Ovary (tissue), 3 donors: ENCODE measurements around the gene ARMC2.

Experiments
- EP300 ChIP-seq: sonication (generic); formaldehyde crosslinking; IDR thresholded peaks from one replicate; pipeline ENCODE4 v1.6.1; 2017; ENCODE audit warnings: antibody characterized with exemption
- POLR2A ChIP-seq: fragments of 450-650 bp; IDR thresholded peaks from one replicate; pipeline ENCODE4 v1.6.1; 2017; ENCODE audit warnings: antibody characterized with exemption, mild to moderate bottlenecking, moderate library complexity
- TF ChIP-seq, protein P1 (sequence below), 3 donors: fragments of 450-650 bp in 2 of 3; fragments of 200-600 bp in 1 of 3; IDR thresholded peaks; one replicate each; pipeline versions ENCODE4 v1.5.1 to v1.8.0; 2016 to 2022; ENCODE audit warnings: antibody characterized with exemption in 3 of 3, mild to moderate bottlenecking in 1 of 3
- donor health status: DM: no; HTN: no; CAD: no.

DNA sequence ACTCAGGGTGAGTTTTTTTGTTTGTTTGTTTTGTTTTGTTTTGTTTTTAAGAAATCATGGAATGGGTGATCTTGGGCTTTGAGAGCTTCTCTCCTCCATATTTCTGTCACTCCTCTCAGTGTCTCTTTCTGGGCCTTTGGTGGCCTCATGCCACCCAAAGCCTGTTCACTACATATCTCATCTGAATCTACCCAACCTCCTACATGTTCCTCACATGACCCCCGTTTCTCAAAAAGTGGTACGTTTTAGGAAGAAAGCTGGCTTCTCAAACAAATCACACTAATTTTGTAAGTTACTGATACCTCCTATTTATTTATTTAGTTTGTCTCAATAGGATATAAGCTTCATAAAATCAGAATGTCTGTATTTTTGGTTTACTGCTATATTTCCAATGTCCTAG lies 166.4 kb downstream of the ARMC2 start:
- TF ChIP-seq, protein P1, sequence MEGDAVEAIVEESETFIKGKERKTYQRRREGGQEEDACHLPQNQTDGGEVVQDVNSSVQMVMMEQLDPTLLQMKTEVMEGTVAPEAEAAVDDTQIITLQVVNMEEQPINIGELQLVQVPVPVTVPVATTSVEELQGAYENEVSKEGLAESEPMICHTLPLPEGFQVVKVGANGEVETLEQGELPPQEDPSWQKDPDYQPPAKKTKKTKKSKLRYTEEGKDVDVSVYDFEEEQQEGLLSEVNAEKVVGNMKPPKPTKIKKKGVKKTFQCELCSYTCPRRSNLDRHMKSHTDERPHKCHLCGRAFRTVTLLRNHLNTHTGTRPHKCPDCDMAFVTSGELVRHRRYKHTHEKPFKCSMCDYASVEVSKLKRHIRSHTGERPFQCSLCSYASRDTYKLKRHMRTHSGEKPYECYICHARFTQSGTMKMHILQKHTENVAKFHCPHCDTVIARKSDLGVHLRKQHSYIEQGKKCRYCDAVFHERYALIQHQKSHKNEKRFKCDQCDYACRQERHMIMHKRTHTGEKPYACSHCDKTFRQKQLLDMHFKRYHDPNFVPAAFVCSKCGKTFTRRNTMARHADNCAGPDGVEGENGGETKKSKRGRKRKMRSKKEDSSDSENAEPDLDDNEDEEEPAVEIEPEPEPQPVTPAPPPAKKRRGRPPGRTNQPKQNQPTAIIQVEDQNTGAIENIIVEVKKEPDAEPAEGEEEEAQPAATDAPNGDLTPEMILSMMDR (IDR thresholded peaks at IDR 0.05) = no peak
- TF ChIP-seq EP300 (no peak), POLR2A (no peak)
